K562 (cell line): Measurements from ENCODE around the gene MYL12A. TPM values are rescaled to one million over a fixed set of nuclear protein-coding genes. Genes with fewer than 3 reads are reported as not detected.
A peak's percentile ranks its signal among the peaks of the same experiment; 100 is the strongest.

Experiments used
- ATAC-seq: fragments of 200-7000 bp; cut with Tn5 transposase; 3 replicates; pipeline ENCODE4 v1.9.1; 2020; ENCODE audit warnings: moderate library complexity
- BruUV-seq: library from RNA; stranded (reverse); fragments of 400-500 nt; replicated peaks from 2 replicates; lab custom pipeline; 2021; lab: Mats Ljungman, UMichigan
- CTCF ChIA-PET: fragments of 300-600 bp; formaldehyde crosslinking; extraction: SDS; loops from one replicate; lab custom pipeline; 2021; ENCODE audit warnings: low intra/inter-chr PET ratio; lab: Yijun Ruan, JAX
- POLR2A ChIA-PET: fragments of 300-600, 350-650 bp; sonication (Branson Sonifier 250); formaldehyde crosslinking; extraction: SDS; loops from one replicate; lab custom pipeline; 2021; ENCODE audit warnings: antibody characterized with exemption, inconsistent platforms; lab: Yijun Ruan, JAX
- DNase-seq, 4 experiments: peaks; one replicate each; pipeline versions ENCODE4 v3.0.0 to v3.0.0-alpha.2; 2011 to 2018; ENCODE audit warnings: low spot score in 3 of 4, mixed read lengths in 3 of 4; ENCODE audit errors: extremely low read depth in 1 of 4
- FAIRE-seq: peaks from 2 replicates; lab custom pipeline; 2011; peaks lifted over from hg19 to GRCh38; lab: Jason Lieb, UNC
- H2AFZ ChIP-seq: 2 replicates; pipeline ENCODE4 v1.6.0; 2011; ENCODE audit warnings: low read depth, low read length, control low read depth, inconsistent platforms
- H3K27ac ChIP-seq: fragments of 200-600 bp; 3 replicates; pipeline ENCODE4 v1.8.0; 2011; ENCODE audit warnings: low read depth, mild to moderate bottlenecking, control low read depth, inconsistent platforms, low read length, moderate library complexity, mixed read lengths; ENCODE audit errors: extremely low read depth
- H3K27me3 ChIP-seq, 2 experiments: fragments of 300-600 bp in 1 of 2; 2 replicates in 1 of 2; 3 replicates in 1 of 2; pipeline versions ENCODE4 v1.6.0 to v1.8.0; 2011; ENCODE audit warnings: inconsistent platforms in 2 of 2, low read length in 2 of 2, mild to moderate bottlenecking in 1 of 2, mixed read lengths in 1 of 2, moderate library complexity in 1 of 2; ENCODE audit not compliant: control insufficient read depth in 2 of 2, insufficient read depth in 2 of 2
- H3K36me3 ChIP-seq: fragments of 300-600 bp; 3 replicates; pipeline ENCODE4 v1.8.0; 2011; ENCODE audit warnings: mild to moderate bottlenecking, low read length, inconsistent platforms; ENCODE audit not compliant: control insufficient read depth, insufficient read depth
- H3K4me1 ChIP-seq, 2 experiments: fragments of 200-600 bp in 1 of 2; replicated peaks in 1 of 2; 2 replicates in 1 of 2; 3 replicates in 1 of 2; pipeline versions ENCODE4 v1.5.1 to v1.8.0; 2011; ENCODE audit warnings: inconsistent platforms in 2 of 2, low read length in 2 of 2, mild to moderate bottlenecking in 1 of 2, mixed read lengths in 1 of 2, moderate library complexity in 1 of 2; ENCODE audit not compliant: control insufficient read depth in 2 of 2, insufficient read depth in 2 of 2
- H3K4me2 ChIP-seq: 2 replicates; pipeline ENCODE4 v1.6.1; 2011; ENCODE audit warnings: low read length, control low read depth, inconsistent platforms, mixed read lengths; ENCODE audit not compliant: insufficient read depth
- H3K4me3 ChIP-seq: fragments of 200-600 bp; sonication (generic), shearing (Covaris generic); 2 replicates; pipeline ENCODE4 v1.5.1; 2016; ENCODE audit warnings: control low read depth, inconsistent platforms
- H3K79me2 ChIP-seq: fragments of 200-600 bp; 3 replicates; pipeline ENCODE4 v1.8.0; 2011; ENCODE audit warnings: low read length, inconsistent platforms; ENCODE audit not compliant: control insufficient read depth, insufficient read depth
- H3K9ac ChIP-seq, 2 experiments: 2 replicates each; pipeline versions ENCODE4 v1.6.0 to v1.6.1; 2011; ENCODE audit warnings: low read depth in 2 of 2, low read length in 2 of 2, control low read depth in 1 of 2, inconsistent platforms in 1 of 2, mild to moderate bottlenecking in 1 of 2, mixed read lengths in 1 of 2; ENCODE audit not compliant: insufficient read depth in 1 of 2
- H3K9me1 ChIP-seq: one replicate; pipeline ENCODE4 v1.6.0; 2011; ENCODE audit warnings: inconsistent platforms, mild to moderate bottlenecking, low read length, moderate library complexity; ENCODE audit not compliant: control insufficient read depth, insufficient read depth
- H3K9me3 ChIP-seq: replicated peaks from 2 replicates; pipeline ENCODE4 v1.5.1; 2011; ENCODE audit warnings: low read depth, low read length, inconsistent platforms; ENCODE audit not compliant: control insufficient read depth, insufficient read depth
- H4K20me1 ChIP-seq: replicated peaks from 2 replicates; pipeline ENCODE4 v1.6.1; 2011; ENCODE audit warnings: low read length, inconsistent platforms, mixed read lengths; ENCODE audit not compliant: control insufficient read depth, insufficient read depth
- BACH1 ChIP-seq: fragments of 200-800 bp; sonication (Bioruptor generic); IDR thresholded peaks from 2 replicates; pipeline ENCODE4 v1.6.1; 2016; ENCODE audit warnings: missing genetic modification characterization, missing compliant biosample characterization
- CLOCK ChIP-seq: fragments of 250-450 bp; sonication (Bioruptor Pico); IDR thresholded peaks from 2 replicates; pipeline ENCODE4 v1.4.0; 2020; ENCODE audit warnings: mild to moderate bottlenecking, moderate library complexity, borderline replicate concordance
- FUS ChIP-seq: fragments of 200-400 bp; formaldehyde crosslinking; optimal IDR thresholded peaks from 2 replicates; pipeline ENCODE3; 2017; ENCODE audit warnings: low read depth, low read length
- HNRNPLL ChIP-seq: fragments of 200-400 bp; formaldehyde crosslinking; IDR thresholded peaks from 2 replicates; pipeline ENCODE4 v1.6.1; 2017; ENCODE audit warnings: low read length, low read depth, mild to moderate bottlenecking; ENCODE audit not compliant: poor library complexity, severe bottlenecking
- KDM5B ChIP-seq: fragments of 200-600 bp; sonication (generic); IDR thresholded peaks from 2 replicates; pipeline ENCODE4 v1.6.1; 2012; ENCODE audit warnings: low read depth, mild to moderate bottlenecking, moderate library complexity, low read length, control low read depth, inconsistent platforms; ENCODE audit not compliant: insufficient replicate concordance
- KLF10 ChIP-seq: fragments of 250-450 bp; sonication (Bioruptor Pico); IDR thresholded peaks from 2 replicates; pipeline ENCODE4 v1.6.1; 2021; ENCODE audit warnings: matching md5 sums
- PHF20 ChIP-seq: fragments of 450-650 bp; IDR thresholded peaks from 2 replicates; pipeline ENCODE4 v1.6.1; 2018; ENCODE audit not compliant: partially characterized antibody
- SPI1 ChIP-seq: IDR thresholded peaks from 2 replicates; pipeline ENCODE4 v1.6.1; 2011; ENCODE audit warnings: low read depth, low read length, control low read depth, borderline replicate concordance
- XRCC3 ChIP-seq: fragments of 450-650 bp; IDR thresholded peaks from 2 replicates; pipeline ENCODE4 v1.6.1; 2017; ENCODE audit warnings: mild to moderate bottlenecking, moderate library complexity
- ZBED1 ChIP-seq: IDR thresholded peaks from 2 replicates; pipeline ENCODE4 v1.6.1; 2014
- ZFPM2 ChIP-seq: fragments of 250-450 bp; sonication (Bioruptor Pico); IDR thresholded peaks from 2 replicates; pipeline ENCODE4 v1.5.1; 2022; ENCODE audit warnings: mild to moderate bottlenecking
- ZNF212 ChIP-seq: fragments of 450-650 bp; formaldehyde crosslinking; IDR thresholded peaks from 2 replicates; pipeline ENCODE4 v1.4.0; 2020; ENCODE audit warnings: mild to moderate bottlenecking
- ZNF395 ChIP-seq: fragments of 200-800 bp; sonication (Bioruptor generic); IDR thresholded peaks from 2 replicates; pipeline ENCODE4 v1.6.1; 2017; ENCODE audit warnings: missing genetic modification characterization, missing compliant biosample characterization
- ZNF785 ChIP-seq: fragments of 250-450 bp; sonication (Bioruptor Pico); IDR thresholded peaks from 2 replicates; pipeline ENCODE4 v1.4.0; 2020; ENCODE audit warnings: mild to moderate bottlenecking
- WGBS: fragments of 100-300 bp; shearing (Covaris generic); methylation state at CpG from one replicate; pipeline ENCODE4 v1.1.6; 2016; ENCODE audit warnings: low coverage, mixed read lengths; ENCODE audit not compliant: insufficient coverage; ENCODE audit errors: missing lambda C conversion rate; 5-methylcytosine and 5-hydroxymethylcytosine counted together
- in situ Hi-C: fragments of 300-500 bp; cut with MboI; formaldehyde crosslinking; loops from 4 replicates; pipeline ENCODE4 v1.15.0; 2018; ENCODE audit warnings: inconsistent platforms, mixed read lengths
- intact Hi-C: fragments of 100-400 bp; cut with micrococcal nuclease; formaldehyde crosslinking; loops from 2 replicates; pipeline ENCODE4 v1.14.2; 2022
- polyA plus RNA-seq, 8 experiments: library from polyadenylated mRNA; depleted of rRNA in 4 of 8; stranded (reverse) in 5 of 8; unstranded in 3 of 8; fragments of >200 nt; fragmentation: Nextera tagmentation in 2 of 8; fragmentation: Illumina TruSeq in 1 of 8; extraction: Ambion mirVana in 2 of 8; extraction: Trizol in 1 of 8; gene quantifications; 2 replicates each; pipeline versions ENCODE4 v1.2.1 to v1.2.3, GENCODE V29; 2011 to 2014; ENCODE audit warnings: inconsistent platforms in 1 of 8, missing spikeins in 1 of 8
- total RNA-seq, 7 experiments: library from RNA; depleted of rRNA in 6 of 7; stranded (reverse); fragments of >200 nt in 6 of 7; fragmentation: Illumina TruSeq in 2 of 7; extraction: Trizol in 2 of 7; gene quantifications; 2 replicates each; pipeline versions ENCODE4 v1.2.1 to v1.2.3, GENCODE V29; 2011 to 2021; ENCODE audit warnings: low replicate concordance in 1 of 7

Gene MYL12A
- total and polyA plus RNA-seq, 9 of the 15 experiments (the other 6 are each of a cell fraction or from before 2014, with no cell fraction given) = 308 to 1,031 (median 559) TPM

- TF ChIP-seq PHF20 (no peak), ZNF395 (CRISPR knock-in tag) (no peak)
- TF ChIP-seq, all 486 proteins: peak for 31
Observed at GRCh38 chr18:3248658-3249359, 1.2 kb downstream of the MYL12A start (continued).

GRCh38 chr18:3250237-3251107, 2.9 kb downstream of the MYL12A start:
- ATAC-seq (no peak), DNase-seq (peak in 1 of 4 experiments; percentile 32), FAIRE-seq (no peak)
- H3K27ac ChIP-seq = peak overlapping the region; percentile 29; the same call in 2 of the 3 replicates
- H3K4me3 ChIP-seq = peak overlapping the region; percentile 2; the same call in 1 of the 2 replicates
- H2AFZ ChIP-seq = no peak overlapping the region
- H4K20me1 ChIP-seq = peaks cover 14% of the 10 kb centered on the region; the same call in 1 of the 2 replicates
- peaks cover 78% of the 10 kb centered on the region for H3K79me2 ChIP-seq
- BruUV-seq = TSS peak; percentile 3
- intact Hi-C loops = no loop called here
- in situ Hi-C loops = no loop called here
- no peaks in the 10 kb centered on the region for H3K27me3 ChIP-seq
- POLR2A ChIA-PET = interaction anchor here (0.5 to 3.2 kb wide), 8 partner anchors 10 to 368 kb away, joined by 3 to 26 read pairs (median 3); partner anchors contain the start of gene MYL12B
- H3K36me3 ChIP-seq = peaks cover 67% of the 10 kb centered on the region
- peak overlapping the region; percentile 57 for H3K4me2 ChIP-seq
- no peaks in the 10 kb centered on the region for H3K9me1 ChIP-seq
- no peaks in the 10 kb centered on the region for H3K9me3 ChIP-seq
- CTCF ChIA-PET = interaction anchor here (0.7 to 0.8 kb wide), 2 partner anchors 416 to 615 kb away, joined by 3 read pairs; no protein-coding TSS in a partner anchor
- 28% methylated on average over 6 of the region's 6 CpGs for WGBS
- H3K9ac ChIP-seq = peak overlapping the region in 1 of 2 experiments; percentile 99; a peak in 2 of 4 replicates
- peaks cover 3 to 9% of the 10 kb centered on the region in 2 experiments; a peak in 2 of 5 replicates for H3K4me1 ChIP-seq
- TF ChIP-seq KLF10 (CRISPR knock-in tag) (peak; percentile 26; the same call in 1 of the 2 replicates), BACH1 (tag) (no peak), CLOCK (CRISPR knock-in tag) (no peak), SPI1 (no peak), ZNF785 (no peak), KDM5B (peak; percentile 43), XRCC3 (no peak), FUS (no peak), ZFPM2 (CRISPR knock-in tag) (no peak), HNRNPLL (no peak), ZBED1 (no peak), ZNF212 (no peak)
